ENCODE measurements around the gene ADA. TPM values are rescaled to one million over a fixed set of nuclear protein-coding genes. Genes with fewer than 3 reads are reported as not detected.

ADA gene
- total and polyA plus RNA-seq, 2 of the 13 experiments (the other 11 are each of a cell fraction or from before 2014, with no cell fraction given), result 2.5 to 11.3 TPM

DNA sequence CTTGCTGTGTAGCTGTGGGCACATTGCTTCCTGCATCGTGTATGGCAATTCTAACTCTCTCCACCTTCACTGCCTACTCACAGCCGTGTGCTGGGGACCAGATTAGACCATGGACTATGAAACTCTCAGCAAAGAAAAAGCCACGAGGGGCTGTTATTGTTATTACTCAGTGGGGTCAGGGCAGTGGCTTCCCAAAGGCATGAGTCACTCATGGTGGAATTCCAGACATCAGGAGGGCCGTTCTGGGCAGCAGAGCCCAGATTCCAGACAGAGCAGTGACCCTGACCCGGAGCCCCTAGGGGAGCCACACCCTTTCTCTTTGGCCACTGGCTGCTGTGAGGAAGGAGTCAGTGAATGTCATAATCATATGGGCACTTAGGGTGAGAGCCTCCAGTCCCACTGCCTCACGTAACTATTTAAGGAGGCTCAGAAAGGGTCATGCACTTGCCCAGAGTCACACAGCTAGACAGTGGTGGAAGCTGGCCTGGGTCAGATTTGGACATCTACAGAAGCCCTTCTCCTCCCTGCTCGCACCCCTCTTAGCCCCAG lies 41.5 kb upstream of the ADA start (continued):
- TF ChIP-seq, protein P1, sequence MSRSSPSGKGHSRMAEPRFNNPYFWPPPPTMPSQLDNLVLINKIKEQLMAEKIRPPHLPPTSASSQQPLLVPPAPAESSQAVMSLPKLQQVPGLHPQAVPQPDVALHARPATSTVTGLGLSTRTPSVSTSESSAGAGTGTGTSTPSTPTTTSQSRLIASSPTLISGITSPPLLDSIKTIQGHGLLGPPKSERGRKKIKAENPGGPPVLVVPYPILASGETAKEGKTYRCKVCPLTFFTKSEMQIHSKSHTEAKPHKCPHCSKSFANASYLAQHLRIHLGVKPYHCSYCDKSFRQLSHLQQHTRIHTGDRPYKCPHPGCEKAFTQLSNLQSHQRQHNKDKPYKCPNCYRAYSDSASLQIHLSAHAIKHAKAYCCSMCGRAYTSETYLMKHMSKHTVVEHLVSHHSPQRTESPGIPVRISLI (CRISPR knock-in tag; IDR thresholded peaks at IDR 0.05; ENCODE audit: borderline replicate concordance), result no peak
- TF ChIP-seq ARNT2 (CRISPR knock-in tag; IDR thresholded peaks at IDR 0.05; ENCODE audit: low read depth), result no peak
- TF ChIP-seq, protein P2, sequence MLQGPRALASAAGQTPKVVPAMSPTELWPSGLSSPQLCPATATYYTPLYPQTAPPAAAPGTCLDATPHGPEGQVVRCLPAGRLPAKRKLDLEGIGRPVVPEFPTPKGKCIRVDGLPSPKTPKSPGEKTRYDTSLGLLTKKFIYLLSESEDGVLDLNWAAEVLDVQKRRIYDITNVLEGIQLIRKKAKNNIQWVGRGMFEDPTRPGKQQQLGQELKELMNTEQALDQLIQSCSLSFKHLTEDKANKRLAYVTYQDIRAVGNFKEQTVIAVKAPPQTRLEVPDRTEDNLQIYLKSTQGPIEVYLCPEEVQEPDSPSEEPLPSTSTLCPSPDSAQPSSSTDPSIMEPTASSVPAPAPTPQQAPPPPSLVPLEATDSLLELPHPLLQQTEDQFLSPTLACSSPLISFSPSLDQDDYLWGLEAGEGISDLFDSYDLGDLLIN (CRISPR knock-in tag; IDR thresholded peaks at IDR 0.05; ENCODE audit: borderline replicate concordance), result no peak
- TF ChIP-seq, protein P3, sequence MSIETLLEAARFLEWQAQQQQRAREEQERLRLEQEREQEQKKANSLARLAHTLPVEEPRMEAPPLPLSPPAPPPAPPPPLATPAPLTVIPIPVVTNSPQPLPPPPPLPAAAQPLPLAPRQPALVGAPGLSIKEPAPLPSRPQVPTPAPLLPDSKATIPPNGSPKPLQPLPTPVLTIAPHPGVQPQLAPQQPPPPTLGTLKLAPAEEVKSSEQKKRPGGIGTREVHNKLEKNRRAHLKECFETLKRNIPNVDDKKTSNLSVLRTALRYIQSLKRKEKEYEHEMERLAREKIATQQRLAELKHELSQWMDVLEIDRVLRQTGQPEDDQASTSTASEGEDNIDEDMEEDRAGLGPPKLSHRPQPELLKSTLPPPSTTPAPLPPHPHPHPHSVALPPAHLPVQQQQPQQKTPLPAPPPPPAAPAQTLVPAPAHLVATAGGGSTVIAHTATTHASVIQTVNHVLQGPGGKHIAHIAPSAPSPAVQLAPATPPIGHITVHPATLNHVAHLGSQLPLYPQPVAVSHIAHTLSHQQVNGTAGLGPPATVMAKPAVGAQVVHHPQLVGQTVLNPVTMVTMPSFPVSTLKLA (IDR thresholded peaks at IDR 0.05), result peak; percentile 93
- TF ChIP-seq ZNF274 (CRISPR knock-in tag; IDR thresholded peaks at IDR 0.05), result no peak
- peak; percentile 61; the same call in 1 of the 2 replicates for TF ChIP-seq CBX5 (CRISPR knock-in tag; IDR thresholded peaks at IDR 0.05; ENCODE audit: borderline replicate concordance)
- TF ChIP-seq, protein P4, sequence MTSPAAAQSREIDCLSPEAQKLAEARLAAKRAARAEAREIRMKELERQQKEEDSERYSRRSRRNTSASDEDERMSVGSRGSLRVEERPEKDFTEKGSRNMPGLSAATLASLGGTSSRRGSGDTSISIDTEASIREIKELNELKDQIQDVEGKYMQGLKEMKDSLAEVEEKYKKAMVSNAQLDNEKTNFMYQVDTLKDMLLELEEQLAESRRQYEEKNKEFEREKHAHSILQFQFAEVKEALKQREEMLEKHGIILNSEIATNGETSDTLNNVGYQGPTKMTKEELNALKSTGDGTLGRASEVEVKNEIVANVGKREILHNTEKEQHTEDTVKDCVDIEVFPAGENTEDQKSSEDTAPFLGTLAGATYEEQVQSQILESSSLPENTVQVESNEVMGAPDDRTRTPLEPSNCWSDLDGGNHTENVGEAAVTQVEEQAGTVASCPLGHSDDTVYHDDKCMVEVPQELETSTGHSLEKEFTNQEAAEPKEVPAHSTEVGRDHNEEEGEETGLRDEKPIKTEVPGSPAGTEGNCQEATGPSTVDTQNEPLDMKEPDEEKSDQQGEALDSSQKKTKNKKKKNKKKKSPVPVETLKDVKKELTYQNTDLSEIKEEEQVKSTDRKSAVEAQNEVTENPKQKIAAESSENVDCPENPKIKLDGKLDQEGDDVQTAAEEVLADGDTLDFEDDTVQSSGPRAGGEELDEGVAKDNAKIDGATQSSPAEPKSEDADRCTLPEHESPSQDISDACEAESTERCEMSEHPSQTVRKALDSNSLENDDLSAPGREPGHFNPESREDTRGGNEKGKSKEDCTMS (CRISPR knock-in tag; conservative IDR thresholded peaks at IDR 0.05), result no peak
- no peak for TF ChIP-seq ZFY (CRISPR knock-in tag; IDR thresholded peaks at IDR 0.05)
- peak; percentile 75; the same call in 1 of the 2 replicates for TF ChIP-seq ZNF501 (CRISPR knock-in tag; IDR thresholded peaks at IDR 0.05)
- no peak for TF ChIP-seq SMC3 (IDR thresholded peaks at IDR 0.05; ENCODE audit: low read length)
- TF ChIP-seq LCORL (IDR thresholded peaks at IDR 0.05), result no peak
- peak; percentile 93 for TF ChIP-seq LCORL (CRISPR knock-in tag; IDR thresholded peaks at IDR 0.05)
- TF ChIP-seq ZNF558 (CRISPR knock-in tag; IDR thresholded peaks at IDR 0.05; ENCODE audit: borderline replicate concordance), result no peak
- TF ChIP-seq ZNF550 (CRISPR knock-in tag; IDR thresholded peaks at IDR 0.05; ENCODE audit: borderline replicate concordance), result no peak
- no peak for TF ChIP-seq KLF9 (CRISPR knock-in tag; IDR thresholded peaks at IDR 0.05; ENCODE audit: low read depth)
- peak; percentile 51; the same call in 1 of the 2 replicates for TF ChIP-seq MYC (CRISPR knock-in tag; IDR thresholded peaks at IDR 0.05; ENCODE audit: borderline replicate concordance)
- TF ChIP-seq CEBPB (IDR thresholded peaks at IDR 0.05; ENCODE audit: borderline replicate concordance, low read depth, low read length), result peak; percentile 33; the same call in 1 of the 2 replicates
- peak; percentile 92 to 99 for TF ChIP-seq NR2F1 (CRISPR knock-in tag; IDR thresholded peaks at IDR 0.05)
- no peak for TF ChIP-seq SPEN (CRISPR knock-in tag; IDR thresholded peaks at IDR 0.05; ENCODE audit: low read depth)
- peak; percentile 56; the same call in 1 of the 2 replicates for TF ChIP-seq JUNB (CRISPR knock-in tag; IDR thresholded peaks at IDR 0.05; ENCODE audit: borderline replicate concordance)
- TF ChIP-seq ZNF263 (CRISPR knock-in tag; IDR thresholded peaks at IDR 0.05), result no peak
- TF ChIP-seq, protein P5, sequence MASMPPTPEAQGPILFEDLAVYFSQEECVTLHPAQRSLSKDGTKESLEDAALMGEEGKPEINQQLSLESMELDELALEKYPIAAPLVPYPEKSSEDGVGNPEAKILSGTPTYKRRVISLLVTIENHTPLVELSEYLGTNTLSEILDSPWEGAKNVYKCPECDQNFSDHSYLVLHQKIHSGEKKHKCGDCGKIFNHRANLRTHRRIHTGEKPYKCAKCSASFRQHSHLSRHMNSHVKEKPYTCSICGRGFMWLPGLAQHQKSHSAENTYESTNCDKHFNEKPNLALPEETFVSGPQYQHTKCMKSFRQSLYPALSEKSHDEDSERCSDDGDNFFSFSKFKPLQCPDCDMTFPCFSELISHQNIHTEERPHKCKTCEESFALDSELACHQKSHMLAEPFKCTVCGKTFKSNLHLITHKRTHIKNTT (CRISPR knock-in tag; IDR thresholded peaks at IDR 0.05), result no peak
- TF ChIP-seq GATAD1 (CRISPR knock-in tag; IDR thresholded peaks at IDR 0.05), result peak; percentile 63

All from HepG2 (cell line).